Eye (tissue), 1 donor: ENCODE measurements around the gene ABR.

Source experiments
- DNase-seq: peaks from one replicate; pipeline ENCODE4 v3.0.0-alpha.2; 2015

Gene ABR

DNA sequence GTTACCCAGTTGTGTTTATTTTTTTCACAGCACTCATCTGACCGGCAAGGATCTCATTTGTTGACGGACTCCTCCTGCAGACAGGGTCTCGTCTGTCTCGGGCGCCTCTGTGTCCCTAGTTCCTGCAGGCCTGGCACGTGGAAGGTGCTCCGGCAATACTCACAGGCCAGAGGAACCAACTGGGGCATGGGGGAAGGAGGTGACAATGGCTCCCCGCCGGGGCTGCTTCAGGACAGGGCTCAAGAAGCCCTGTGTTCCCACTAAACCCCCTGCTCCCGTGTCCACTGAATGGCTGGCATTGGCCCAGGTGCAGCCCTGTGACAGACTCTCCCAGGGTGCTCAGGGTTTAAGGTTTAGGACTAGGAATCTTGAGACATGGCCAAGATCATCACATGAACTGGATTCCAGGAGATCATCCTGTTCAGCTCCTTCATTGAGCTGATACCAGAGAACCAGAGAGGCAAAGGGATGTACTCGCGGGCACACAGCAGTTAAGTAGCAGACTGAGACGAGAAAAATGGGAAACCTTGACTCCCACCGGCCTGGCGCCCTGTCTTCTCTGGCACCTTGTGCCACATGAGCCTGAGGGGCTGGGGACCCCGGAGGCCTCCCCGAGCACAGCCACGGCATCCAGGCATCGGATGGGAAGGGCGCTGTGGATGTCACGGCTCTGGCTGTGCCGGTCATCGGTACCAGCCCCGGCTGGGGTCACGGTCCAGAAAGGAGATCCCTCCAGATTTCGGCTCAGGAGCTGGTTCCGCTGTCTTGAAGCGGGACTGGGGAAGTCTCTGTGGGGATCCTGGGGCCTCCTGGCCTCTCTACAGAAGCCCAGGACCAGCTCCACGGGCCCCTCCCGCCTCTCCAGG lies 153.8 kb downstream of the ABR start:
- DNase-seq, result no peak

DNA sequence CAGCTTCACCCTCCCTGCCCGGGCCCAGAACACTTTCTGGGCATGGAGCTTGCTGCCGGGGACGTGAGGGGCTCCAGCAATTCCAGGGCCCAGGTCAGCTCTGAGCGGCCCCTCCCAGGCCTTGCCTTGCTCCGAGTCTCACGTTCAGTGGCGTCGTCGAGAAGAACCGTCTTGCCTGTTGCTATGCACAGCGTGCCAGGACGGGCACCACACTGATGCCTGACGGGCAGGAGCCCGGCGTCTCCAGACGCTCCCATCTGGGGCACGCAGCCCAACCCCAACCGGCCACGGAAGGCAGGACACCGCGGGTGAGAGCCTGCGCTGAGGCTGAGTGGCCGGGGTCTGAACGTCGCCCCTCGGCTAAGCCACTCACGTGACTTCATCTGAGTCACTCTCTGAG lies 155.7 kb downstream of the ABR start:
- no peak for DNase-seq

DNA sequence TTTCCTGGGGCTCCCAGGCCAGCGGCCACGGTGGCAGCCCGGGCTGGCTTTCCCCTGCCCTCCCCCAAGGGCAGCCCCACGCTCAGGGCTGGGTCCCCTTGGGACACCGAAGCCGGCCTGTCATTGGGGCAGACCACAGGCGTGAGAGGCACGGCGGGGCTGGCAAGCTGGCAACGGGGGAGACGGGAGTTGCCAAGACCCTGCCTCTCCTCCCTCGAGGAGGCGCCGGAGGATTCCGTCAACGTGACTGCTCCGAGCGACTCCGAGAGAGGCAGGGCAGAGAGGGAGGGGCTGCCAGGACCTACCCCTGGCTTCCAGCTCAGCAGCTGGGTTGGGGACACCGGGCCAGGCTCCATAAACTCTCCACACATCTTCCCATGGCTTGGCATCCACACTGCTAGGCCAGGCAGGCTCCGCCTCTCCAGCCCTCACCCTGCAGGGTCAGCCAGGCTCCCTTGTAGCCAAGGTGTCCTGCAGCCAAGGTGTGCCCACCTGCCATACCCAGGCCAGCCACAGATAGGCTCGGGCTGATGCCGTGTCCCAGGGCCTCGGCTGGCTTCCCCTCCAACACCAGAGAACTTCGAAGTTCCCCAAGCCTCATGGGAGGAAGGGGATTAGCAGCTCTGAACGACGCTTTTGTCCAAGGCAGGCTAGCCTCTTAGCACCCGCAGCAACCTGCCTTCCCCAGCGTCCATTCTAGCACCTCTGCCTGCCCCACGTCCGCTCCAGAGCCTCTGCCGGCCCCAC lies 157.3 kb downstream of the ABR start:
- DNase-seq, result no peak

DNA sequence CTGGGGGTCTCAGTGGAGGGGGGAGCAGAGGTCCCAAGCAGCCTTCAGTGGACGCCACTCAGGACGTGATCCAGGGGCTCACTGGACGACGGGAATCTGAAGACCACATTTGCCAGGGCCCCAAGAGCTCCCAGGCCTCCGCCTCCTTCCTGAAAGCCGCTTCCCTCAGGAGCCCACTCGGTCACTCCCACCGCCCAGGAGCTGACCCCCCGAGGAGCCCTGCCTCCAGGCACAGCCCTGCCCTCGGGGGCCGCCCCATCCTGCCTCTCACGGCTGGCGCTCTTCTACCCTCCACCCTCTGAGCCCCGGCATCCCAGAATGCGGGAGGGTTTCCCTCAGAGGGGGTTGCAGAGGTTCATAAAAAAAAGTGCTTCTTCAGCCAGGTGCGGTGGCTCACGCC lies 158.6 kb downstream of the ABR start:
- DNase-seq, result no peak

DNA sequence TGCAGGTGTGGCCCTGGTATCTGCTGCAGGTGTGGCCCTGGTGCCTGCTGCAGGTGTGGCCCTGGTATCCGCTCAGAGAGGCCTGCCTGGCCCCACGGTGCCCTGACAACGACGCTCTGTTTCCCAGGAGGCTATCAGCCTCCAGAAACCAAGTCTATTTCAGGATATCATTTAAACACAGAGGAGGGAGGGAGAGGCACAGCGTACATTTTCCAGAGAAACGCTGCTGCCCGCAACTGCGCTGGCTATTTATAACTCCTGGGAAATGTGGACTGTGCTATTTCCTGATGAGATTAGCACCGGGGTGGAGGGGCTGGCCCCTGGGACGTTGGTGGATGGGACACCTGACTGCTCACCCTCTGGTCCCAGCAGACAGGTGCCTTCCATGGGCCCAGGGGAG lies 160.3 kb downstream of the ABR start:
- no peak for DNase-seq

DNA sequence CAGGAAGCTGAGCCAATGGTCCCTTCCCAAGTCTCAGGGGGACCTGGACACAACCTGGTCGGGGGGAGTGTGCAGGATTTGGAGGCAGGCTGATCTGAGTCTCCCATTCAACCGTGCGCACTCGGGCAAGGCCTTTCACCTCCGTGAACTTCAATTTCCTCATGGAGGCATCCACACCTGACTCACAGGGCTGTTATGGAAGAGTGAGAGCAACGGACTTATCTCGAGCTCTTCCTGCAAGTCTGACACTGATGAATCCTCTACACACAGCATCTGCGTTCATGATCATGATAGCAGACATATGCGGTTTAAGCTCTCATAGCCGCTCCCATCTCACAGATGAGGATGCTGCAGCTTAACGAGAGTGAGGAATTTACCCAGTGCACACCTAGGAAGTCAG lies 161.2 kb downstream of the ABR start:
- DNase-seq, result no peak

DNA sequence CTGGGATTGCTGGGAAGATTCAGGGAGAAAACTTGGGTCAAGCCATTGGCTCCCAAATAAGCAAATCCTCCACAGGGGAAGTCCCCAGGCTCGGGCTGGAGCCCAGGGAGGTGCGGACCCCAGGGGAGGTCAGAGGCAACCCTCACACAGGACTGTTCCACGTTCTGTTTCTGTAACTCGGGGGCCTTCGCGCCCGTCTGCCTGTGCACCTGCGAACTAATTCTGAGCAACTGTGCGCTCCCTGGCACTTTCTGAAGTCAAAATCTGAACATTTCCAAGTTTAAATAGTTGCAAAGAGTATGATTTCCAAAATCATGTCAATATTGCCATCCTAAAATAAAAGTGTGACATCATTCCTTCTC lies 166.1 kb downstream of the ABR start:
- no peak for DNase-seq

DNA sequence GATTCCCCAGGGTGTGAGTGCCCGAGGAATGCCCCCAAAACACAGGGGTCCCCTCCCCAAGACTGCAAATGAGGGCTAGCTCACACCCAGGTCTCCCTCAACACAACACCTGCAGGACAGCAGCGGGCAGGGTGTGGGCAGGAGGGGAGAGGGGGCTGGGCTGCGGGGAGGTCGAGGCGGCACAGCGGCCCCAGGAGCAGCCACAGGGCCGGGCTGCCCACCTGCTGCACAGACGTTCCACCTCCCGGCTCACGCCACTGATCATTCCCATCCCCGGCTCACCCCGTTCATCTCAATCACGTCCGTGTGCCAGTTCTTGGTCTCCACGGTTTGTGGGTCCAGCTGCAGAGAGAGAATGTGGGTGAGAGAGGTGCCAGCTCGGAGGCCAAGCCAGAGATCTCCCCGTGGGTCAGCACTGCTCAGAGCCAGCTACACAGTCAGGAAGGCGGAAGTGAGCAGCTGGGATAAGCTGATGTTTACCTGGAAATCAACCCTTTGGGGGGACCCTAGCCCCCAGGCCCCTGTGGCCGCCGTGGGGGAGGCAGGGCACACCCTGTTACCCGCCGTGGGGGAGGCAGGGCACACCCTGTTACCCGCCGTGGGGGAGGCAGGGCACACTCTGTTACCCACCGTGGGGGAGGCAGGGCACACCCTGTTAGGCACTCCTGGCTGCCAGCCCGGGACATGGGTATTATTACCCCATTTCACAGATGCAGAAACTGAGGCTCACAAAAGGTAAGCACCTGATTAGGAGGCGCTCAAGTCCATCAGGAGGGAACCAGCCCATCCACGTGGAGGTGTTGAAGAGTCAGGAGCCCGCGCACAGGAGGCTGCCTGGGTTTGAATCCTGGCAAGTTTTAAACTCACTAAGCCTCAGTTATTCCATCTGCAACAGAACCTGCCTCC lies 166.7 kb downstream of the ABR start:
- no peak for DNase-seq

DNA sequence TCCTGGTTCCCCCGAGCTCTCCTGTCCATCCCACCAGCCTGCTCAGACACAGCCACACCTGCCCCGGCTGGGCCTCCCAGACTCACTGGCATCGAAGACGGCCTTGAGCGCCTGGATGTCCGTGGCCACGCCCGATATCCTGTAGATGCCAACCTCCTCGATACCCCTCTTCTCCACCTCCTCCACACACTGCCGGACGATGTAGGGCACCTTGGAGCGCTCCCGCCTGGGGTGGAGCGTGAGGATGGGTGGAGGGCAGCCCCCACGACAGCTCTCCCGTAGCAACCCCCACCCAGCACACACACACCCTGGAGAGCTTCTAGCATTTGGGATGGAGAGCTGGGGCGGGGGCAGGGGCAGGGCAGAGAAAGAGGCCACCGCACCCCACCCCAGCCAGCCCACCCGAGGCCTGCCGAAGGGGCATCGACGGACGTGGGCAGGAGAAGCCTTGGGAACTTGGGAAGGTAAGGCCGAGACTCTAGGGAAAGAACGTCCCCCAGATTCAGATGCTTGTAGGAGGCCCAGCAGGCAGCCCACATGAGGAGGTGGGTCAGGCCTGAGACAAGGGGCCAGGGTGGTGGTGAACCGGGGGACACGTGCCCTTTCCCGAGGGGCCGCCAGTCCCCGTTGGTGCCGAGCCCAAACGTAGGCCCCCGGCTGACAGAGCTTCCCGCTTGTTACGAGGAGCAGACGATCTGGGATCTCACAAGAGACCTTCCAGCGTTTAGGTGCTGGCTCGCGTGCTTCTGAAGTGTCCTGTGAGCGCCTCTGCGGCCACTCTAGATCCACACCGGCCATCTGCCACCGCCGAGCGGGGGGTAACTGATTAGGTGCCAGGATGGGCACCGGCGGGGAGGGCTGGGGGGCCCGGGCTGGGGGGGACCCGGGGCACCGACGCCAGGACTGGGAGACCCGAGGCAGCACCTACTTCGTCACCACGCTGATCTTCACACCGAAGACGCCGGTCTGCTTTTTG lies 167.7 kb downstream of the ABR start:
- DNase-seq, result no peak

DNA sequence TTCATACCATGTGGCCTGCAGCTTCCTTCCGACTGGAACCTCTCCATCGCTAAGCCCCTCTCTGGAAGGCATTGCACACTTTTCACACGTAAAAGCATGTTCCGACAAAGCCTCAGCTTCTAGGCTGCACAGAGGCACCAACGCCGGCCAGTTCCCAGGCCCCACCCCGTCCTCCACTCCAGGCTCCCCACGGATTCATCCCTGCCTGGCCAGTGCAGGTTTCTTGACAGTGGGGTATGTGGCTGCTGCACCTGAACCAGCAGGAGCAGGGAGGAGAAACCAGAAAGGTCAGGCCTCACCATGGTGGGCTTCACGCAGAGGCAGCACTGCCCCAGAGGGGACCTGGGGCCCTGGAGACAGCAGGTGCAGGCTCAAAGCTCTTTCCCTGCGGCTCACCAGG lies 168.6 kb downstream of the ABR start:
- DNase-seq, result no peak

DNA sequence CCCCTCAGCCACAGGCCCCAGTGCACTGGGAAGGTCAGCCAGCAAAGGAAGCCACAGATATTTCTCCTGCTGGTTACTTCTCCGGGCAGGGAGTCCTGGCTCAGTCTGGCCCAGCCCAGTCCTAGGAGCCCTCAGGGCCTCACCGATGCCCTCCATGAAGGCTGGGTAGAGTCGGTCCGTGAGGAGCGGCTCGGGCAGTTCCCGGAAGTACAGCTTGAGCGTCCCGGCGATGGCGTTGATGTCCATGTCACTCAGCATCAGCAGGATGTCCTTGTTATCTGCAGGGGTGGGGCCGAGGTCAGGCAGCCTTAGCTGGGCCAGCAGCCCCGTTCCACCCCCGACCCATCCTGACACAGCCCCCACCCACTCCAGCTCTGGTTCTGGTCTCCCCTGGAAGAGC lies 169.2 kb downstream of the ABR start:
- DNase-seq, result no peak

DNA sequence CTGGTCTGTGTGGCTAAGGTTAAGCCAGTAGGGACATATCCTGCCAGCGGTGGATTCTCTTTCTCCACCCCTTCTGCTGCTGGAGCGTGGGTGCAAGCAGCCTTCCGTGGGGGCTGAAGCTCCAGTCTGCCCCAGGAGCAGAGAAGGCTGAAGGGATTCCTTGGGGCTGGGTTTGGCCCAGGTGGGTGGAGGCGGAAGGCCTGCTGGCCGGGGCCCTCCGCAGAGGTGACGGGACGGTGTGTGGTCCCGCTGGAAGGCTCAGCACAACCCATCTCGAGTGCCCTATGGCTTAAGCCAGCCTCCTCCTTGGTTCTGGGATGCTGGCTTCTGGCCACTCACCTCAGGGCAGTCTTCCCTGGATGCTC lies 169.7 kb downstream of the ABR start:
- no peak for DNase-seq

DNA sequence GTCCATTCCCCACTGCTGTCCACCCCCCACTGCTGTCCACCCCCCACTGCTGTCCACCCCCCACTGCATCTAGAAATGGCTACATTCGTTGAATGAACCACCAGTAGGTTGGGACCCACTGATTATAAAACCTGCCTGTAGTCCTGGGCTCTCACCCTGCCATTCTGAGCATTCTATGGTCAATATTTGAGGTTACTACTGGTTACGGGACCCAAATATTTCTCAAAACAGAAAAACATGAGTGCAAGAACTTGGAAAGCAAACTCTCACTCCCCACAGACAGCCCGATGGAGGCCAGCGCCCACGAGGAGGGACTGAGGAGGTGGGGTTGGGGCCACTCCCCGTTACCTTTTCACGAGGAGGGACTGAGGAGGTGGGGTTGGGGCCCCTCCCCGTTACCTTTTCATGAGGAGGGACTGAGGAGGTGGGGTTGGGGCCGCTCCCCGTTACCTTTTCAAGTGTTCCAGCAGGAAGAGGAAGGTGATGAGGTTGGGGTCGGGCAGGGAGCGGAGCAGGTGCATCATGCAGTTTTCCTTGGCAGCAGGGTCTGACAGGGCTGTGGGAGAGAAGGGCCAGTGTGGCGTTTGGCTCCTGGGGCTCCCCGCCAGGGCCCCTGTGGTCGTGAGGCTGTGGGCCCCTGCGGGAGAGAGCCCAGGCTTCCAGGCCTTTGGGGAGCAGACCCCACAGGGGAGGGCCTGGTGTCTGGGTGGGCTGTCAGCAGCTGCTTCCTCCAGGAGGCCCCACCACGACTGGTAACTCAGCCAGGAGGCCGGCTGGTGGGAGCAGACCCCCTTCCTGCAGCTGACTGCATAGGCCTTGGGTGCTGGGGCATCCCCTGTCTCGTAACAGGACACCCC lies 170.3 kb downstream of the ABR start:
- no peak for DNase-seq

DNA sequence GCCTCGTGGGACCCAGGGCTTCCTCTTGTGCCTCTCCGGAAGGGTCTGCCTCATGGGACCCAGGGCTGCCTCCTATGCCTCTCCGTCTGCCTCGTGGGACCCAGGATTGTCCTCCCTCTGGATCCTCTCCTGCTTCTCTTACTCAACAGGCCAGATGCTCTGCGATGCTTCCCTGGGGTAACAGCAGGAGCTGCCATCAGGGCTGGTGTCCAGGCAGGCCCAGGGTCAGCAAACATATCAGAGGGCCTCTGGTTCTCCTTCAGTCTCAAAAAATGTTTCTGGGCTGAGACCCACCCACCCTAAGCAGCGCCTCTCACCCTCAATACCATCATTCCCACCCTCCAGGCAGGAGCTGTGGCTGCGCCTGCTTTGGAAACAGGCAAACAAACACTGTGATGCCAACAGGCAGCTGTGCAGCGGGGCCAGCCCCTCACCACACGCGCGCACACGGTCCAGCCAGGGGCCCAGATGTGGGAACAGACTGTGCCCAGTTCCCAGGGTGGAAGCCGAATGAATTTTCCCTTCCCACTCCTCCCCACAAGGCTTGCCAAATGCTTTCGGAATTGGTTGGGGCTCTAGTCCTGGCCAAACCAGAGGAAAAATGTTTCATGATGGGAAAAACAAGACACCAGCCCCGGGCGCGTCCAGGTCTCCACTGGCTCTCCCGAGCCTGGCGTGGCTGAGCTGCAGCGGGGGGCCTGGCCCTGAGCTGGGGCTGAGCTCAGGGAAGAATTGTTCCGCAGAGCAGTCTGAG lies 171.6 kb downstream of the ABR start:
- no peak for DNase-seq

DNA sequence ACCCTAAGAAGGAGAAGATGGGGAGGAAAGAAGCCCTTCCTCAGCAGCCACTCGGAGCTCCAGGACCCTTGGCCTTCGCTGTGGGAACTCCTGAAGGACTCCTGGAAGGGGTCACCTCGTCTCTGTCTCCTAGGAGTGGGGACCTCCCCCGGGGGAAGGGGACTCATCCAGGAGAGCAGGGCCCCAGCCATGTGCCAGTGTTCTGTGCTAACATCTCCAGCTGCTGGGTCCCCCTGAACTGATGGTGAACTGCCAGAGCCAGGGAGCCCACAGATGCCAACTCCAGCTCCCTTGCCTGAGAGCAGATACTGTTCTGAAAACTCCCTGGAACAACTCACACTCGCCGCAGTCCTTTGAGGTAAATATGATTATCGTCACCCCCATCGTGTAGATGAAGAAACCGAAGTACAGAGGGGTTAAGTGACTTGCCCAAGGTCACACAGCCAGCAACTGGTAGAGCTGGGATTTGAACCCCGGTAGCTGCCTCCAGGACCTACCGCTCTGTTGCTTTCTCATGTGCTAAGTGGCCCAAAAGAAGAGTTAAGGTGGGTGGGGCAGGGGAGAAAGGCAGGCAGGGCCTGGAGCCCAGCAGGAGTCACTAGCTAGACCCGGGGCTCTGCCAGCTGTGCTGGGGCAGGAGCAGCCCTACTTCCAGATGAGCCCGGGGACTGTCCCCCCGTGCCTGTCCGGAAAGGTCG lies 172.3 kb downstream of the ABR start:
- no peak for DNase-seq

DNA sequence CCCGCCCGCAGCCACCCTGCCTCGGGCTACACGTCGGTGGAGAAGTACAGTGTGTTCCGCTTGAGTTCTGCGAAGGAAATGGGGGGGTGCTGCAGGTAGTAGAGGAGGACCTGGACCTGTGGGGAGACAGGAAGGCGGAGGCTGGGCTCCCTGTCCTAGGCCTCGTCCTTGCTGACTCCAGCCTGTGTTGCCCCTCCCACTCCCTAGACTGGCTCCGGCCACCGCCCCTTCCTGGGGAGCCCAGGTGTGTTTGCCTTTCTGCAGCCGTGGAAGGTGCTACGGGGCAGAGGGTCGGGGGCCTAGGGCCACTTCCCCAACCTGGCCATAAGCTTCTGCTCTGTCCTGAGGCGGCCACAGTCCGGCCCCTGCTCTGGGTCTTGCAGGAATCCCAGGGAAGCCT lies 173.7 kb downstream of the ABR start:
- no peak for DNase-seq

DNA sequence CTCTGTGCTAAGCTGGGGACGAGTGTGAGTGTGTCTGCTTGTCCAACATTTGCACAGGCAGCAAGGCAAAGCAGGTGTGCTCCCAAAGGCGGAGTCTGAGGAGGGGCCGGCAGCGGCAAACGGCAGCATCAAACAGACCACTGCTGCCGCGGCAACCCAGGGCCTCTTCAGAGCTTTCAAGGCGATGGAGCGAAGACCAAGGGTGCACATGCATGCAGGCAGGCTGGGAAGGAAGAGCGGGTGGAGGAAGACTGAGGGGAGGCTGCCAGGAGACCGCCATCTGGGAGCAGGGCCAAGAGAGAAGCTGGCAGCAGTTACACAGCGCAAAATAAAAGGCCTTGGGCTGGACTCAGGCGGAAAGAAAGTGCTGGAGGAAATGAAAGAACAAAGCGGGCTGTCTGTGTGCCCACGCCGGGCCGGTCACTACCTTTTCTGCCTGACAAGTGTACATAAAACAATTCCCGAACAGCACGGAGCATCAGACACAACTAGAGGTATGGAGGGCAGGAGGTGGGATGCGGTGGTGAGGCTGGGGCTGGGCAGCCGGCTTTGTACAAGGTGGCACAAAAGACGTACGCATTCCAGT lies 174.3 kb downstream of the ABR start:
- peak; percentile 59 for DNase-seq

DNA sequence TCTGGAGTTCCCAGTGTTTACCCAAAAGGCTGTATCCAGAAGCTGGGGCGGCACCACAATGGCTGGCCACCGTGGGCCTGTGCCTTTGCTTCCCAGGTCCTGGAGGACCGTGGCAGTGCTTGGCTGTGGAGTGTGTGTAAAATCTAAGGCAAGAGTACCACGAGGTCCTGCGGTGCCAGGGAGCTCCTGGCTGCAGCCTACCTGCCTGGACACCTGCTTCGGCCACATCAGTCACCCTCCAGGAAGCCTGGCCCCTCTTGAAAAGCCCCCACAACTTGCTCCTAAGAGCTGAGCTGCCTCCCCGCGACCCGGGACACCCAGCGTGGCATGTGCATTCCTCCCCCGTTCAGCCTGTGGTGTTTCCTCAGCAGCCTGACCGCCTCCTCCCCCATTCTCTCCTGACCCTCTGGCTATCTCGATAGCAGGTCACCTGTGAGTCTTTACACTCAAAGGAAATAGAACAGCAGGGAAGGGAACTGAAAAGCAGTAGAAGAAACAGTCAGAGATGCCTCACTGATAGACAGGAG lies 174.9 kb downstream of the ABR start:
- no peak for DNase-seq
